ENCODE results near the gene SPATA13.

The SPATA13 gene

DNA sequence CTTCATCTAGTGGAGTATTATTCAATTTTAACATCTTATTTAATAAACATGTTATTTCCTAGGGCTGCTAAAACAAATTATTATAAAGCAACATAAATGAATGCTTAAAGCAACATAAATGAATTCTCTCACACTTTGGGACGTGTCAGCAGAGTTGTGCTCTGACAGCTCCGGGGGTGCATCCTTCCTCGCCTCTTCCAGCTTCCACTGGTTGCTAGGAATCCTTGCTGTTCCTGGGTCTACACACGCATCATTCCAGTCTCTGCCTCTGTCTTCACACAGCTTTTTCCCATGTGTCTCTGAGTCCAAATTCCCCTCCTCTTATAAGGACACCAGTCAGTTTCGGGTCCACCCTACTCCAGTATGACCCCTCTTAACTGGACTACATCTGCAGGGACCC lies 21.6 kb upstream of the SPATA13 start:
- H3F3A ChIP-seq (ENCODE audit: insufficient read depth) = no peaks in the 10 kb centered on the region
- H3K9me2 ChIP-seq (replicated peaks; ENCODE audit: insufficient read depth, low read length) = no peaks in the 10 kb centered on the region
- no peaks in the 10 kb centered on the region for H3K9me3 ChIP-seq (ENCODE audit: insufficient read depth, low read length)
- H3K27ac ChIP-seq (ENCODE audit: low read depth, low read length) = no peak overlapping the region
- no peaks in the 10 kb centered on the region for H3K27me3 ChIP-seq (ENCODE audit: low read length)
- no peak overlapping the region for H3K4me3 ChIP-seq (ENCODE audit: insufficient read depth, low read length, poor library complexity, severe bottlenecking)
- H3K79me2 ChIP-seq (ENCODE audit: insufficient read depth, low read length) = no peaks in the 10 kb centered on the region
- no peak overlapping the region for H3K4me2 ChIP-seq (ENCODE audit: low read depth, low read length, poor library complexity, severe bottlenecking)
- no peak for TF ChIP-seq EZH2phosphoT487 (conservative IDR thresholded peaks at IDR 0.05; ENCODE audit: low read length)
- TF ChIP-seq, protein P1, sequence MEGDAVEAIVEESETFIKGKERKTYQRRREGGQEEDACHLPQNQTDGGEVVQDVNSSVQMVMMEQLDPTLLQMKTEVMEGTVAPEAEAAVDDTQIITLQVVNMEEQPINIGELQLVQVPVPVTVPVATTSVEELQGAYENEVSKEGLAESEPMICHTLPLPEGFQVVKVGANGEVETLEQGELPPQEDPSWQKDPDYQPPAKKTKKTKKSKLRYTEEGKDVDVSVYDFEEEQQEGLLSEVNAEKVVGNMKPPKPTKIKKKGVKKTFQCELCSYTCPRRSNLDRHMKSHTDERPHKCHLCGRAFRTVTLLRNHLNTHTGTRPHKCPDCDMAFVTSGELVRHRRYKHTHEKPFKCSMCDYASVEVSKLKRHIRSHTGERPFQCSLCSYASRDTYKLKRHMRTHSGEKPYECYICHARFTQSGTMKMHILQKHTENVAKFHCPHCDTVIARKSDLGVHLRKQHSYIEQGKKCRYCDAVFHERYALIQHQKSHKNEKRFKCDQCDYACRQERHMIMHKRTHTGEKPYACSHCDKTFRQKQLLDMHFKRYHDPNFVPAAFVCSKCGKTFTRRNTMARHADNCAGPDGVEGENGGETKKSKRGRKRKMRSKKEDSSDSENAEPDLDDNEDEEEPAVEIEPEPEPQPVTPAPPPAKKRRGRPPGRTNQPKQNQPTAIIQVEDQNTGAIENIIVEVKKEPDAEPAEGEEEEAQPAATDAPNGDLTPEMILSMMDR (IDR thresholded peaks at IDR 0.05; ENCODE audit: insufficient read depth, low read length, poor library complexity, severe bottlenecking) = no peak
- H3K9ac ChIP-seq (ENCODE audit: low read length) = no peak overlapping the region
- H2AFZ ChIP-seq (ENCODE audit: low read depth, low read length, severe bottlenecking) = no peak overlapping the region
- H4K20me1 ChIP-seq (ENCODE audit: low read depth, low read length) = no peaks in the 10 kb centered on the region
- H3K36me3 ChIP-seq (ENCODE audit: low read length) = no peaks in the 10 kb centered on the region

DNA sequence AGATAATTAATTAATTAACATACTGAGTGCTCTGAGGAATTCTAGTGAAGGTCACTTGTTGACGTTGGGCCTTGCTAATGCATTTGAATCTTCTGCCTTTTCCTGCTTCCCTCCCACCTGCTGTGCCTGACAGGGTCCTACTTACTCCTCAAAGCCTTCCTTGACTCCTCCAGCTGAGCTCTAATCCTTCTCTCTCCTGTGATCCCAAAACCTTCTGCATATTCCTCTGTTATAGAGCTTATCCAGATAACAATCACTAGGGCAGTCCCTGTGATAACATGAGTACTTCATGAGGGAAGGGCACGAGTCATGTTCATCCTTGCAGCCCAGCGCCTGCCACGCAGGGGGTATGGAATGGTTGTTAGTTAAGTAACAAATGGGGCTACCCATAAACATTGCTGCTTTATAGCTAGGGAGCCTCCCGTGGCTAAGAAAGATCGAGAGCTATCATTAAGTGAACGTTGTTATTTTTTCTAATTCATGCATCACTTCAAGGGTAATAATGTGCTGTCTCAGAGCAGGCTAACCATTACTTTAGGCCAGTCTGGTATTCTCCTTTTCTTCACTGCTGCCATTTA lies 19.1 kb upstream of the SPATA13 start:
- Histone ChIP-seq H3K36me3 (ENCODE audit: low read length) (no peaks in the 10 kb centered on the region), H3K27ac (ENCODE audit: low read depth, low read length) (no peak overlapping the region), H3K9me3 (ENCODE audit: insufficient read depth, low read length) (no peaks in the 10 kb centered on the region), H3K9ac (ENCODE audit: low read length) (no peak overlapping the region), H3K27me3 (ENCODE audit: low read length) (no peaks in the 10 kb centered on the region), H3K4me2 (ENCODE audit: low read depth, low read length, poor library complexity, severe bottlenecking) (no peak overlapping the region), H3F3A (ENCODE audit: insufficient read depth) (no peaks in the 10 kb centered on the region), H4K20me1 (ENCODE audit: low read depth, low read length) (no peaks in the 10 kb centered on the region), H3K9me2 (replicated peaks; ENCODE audit: insufficient read depth, low read length) (no peaks in the 10 kb centered on the region), H2AFZ (ENCODE audit: low read depth, low read length, severe bottlenecking) (no peak overlapping the region), H3K4me3 (ENCODE audit: insufficient read depth, low read length, poor library complexity, severe bottlenecking) (no peak overlapping the region), H3K79me2 (ENCODE audit: insufficient read depth, low read length) (no peaks in the 10 kb centered on the region)
- TF ChIP-seq, protein P1 (IDR thresholded peaks at IDR 0.05; ENCODE audit: insufficient read depth, low read length, poor library complexity, severe bottlenecking) = no peak
- TF ChIP-seq EZH2phosphoT487 (conservative IDR thresholded peaks at IDR 0.05; ENCODE audit: low read length) = no peak

- Histone ChIP-seq H4K20me1 (ENCODE audit: low read depth, low read length) (no peaks in the 10 kb centered on the region), H3F3A (ENCODE audit: insufficient read depth) (no peaks in the 10 kb centered on the region), H3K27me3 (ENCODE audit: low read length) (no peaks in the 10 kb centered on the region), H3K9ac (ENCODE audit: low read length) (no peak overlapping the region), H3K9me3 (ENCODE audit: insufficient read depth, low read length) (no peaks in the 10 kb centered on the region), H3K4me2 (ENCODE audit: low read depth, low read length, poor library complexity, severe bottlenecking) (no peak overlapping the region), H2AFZ (ENCODE audit: low read depth, low read length, severe bottlenecking) (no peak overlapping the region), H3K79me2 (ENCODE audit: insufficient read depth, low read length) (no peaks in the 10 kb centered on the region), H3K27ac (ENCODE audit: low read depth, low read length) (no peak overlapping the region), H3K9me2 (replicated peaks; ENCODE audit: insufficient read depth, low read length) (no peaks in the 10 kb centered on the region), H3K36me3 (ENCODE audit: low read length) (no peaks in the 10 kb centered on the region), H3K4me3 (ENCODE audit: insufficient read depth, low read length, poor library complexity, severe bottlenecking) (no peak overlapping the region)
- TF ChIP-seq, protein P1 (IDR thresholded peaks at IDR 0.05; ENCODE audit: insufficient read depth, low read length, poor library complexity, severe bottlenecking) = no peak
- no peak for TF ChIP-seq EZH2phosphoT487 (conservative IDR thresholded peaks at IDR 0.05; ENCODE audit: low read length)
Measured at GRCh38 chr13:24142453-24142852, 18.1 kb upstream of the SPATA13 start.
